ENCODE measurements around the gene IZUMO1.
"Not testable (repeated sequence)": the region's sequence is repeated elsewhere in the genome, so short reads cannot be mapped to it uniquely, and the experiment has no call there.

The IZUMO1 gene

DNA sequence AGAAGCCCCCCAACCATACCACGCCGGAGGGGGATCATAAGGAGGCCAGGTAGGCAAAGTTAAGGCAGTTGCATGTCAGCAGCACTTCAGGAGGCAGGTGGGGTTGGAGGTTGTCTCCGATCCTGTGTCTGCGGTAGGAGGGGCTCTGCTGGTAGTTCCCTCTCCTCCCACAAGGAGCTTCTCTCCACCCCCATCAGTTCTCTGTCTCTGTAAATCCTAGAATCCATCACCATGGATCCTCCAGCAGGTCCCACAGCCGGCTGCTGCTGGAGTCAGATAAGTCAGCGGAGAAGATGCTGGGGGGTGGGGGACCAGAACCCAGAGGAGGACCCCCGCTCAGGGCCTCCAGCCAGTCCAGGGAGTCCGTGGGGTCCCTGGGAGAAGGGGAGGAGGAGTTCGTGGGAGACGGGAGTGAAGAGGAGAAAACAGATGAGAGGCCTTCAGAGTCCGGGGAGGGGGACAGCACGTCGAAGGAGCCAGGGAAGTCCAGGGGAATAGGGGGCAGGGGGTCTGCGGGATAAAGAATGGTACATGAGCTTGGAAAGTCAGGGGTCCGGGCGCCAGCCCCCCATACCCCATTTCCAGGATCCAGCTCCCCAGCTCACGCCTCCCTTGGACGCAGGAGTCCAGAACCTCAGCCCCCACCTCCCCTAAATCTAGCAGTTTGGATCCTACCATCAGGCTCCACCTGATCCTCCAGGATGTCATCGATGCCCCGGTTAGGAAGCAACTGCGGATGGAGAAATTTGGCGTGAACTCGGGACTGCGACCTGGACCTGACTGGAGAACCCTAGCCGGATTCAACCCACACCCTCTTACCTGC is 33.5 kb downstream of the IZUMO1 start:
- no peak for DNase-seq (ENCODE audit: low read depth)

DNA sequence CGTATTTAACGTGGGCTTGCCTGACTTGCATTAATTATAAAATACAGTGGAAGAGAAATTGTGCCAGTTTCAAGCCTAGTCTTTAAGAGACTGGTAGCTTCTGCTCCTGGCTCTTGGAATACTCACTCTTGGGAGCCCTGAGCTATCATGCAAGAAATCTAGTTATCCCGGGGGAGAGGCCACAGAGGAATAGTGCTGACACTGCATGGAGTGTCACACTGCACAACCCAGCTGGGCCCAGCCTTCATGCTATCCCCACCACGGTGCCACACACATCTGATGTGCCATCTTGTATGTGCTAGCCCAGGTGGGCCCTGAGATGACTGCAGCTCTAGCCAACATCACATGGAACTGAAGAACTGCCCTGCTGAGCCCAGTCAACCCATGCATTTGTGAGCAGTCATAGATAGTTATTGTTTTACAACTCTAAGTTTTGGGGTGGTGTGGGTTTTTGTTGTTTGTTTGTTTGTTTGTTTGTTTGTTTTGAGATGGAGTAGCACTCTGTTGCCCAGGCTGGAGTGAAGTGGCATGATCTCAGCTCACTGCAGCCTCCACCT is 35.5 kb downstream of the IZUMO1 start:
- DNase-seq (ENCODE audit: low read depth): no peak

DNA sequence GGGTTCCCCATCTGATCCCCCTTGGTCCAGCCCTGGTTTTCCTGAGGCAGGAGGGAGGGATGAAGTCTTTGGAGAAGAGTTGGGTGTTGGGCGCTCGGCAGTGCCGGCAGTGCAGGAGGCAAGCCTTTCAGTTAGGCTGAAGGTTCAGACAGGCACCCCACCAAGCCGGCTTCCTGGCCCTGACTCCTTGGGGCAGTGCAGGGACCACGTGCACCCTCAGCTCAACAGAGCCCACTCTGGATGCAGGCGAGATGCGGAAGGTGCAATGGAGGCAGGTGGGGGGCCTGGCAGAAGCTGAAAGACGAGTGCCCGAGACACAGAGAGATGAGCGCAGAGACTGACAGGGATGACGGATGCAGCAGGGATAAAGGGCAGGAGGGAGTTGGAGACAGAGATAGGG is 38.2 kb downstream of the IZUMO1 start:
- DNase-seq (ENCODE audit: low read depth): no peak

DNA sequence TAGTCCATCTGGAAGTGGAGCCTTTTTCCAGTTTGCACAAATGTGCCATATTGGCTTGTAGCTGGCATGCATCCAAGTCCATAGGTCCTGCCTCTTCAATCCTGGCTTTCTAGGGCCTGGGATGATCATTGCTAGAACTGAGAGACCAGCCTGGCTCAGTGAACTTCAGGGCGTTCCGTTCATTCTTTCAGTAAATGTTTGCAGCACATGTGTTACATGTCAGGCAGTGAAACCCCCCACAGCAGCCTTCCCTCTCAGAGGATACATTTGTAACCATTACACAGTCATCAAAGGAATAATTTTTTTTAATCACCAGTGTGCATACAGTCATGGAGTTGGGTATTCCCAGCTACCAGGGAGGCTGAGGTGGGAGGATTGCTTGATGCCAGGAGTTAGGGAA is 41.3 kb downstream of the IZUMO1 start:
- DNase-seq (ENCODE audit: low read depth): no peak

DNA sequence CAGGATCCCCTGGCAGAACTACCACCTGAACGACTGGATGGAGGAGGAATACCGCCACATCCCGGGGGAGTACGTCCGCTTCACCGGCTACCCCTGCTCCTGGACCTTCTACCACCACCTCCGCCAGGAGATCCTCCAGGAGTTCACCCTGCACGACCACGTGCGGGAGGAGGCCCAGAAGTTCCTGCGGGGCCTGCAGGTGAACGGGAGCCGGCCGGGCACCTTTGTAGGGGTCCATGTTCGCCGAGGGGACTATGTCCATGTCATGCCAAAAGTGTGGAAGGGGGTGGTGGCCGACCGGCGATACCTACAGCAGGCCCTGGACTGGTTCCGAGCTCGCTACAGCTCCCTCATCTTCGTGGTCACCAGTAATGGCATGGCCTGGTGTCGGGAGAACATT is 43.4 kb downstream of the IZUMO1 start:
- no peak for DNase-seq (ENCODE audit: low read depth)

DNA sequence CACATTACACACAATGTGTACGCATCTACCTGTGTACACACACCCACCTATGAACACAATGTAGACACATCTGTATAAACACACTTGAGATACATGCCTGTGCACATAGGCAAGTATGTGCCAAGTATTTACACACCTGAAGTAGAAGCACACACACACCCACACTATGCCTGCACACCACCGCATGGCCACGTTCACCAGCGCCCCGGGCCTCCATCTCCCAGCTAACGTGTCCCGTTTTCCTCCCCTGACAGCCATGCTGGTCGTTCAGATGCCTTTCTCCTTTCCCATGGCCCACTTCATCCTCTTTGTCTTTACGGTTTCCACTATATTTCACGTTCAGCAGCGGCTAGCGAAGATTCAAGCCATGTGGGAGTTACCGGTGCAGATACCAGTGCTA is 44.0 kb downstream of the IZUMO1 start:
- DNase-seq (ENCODE audit: low read depth): no peak

DNA sequence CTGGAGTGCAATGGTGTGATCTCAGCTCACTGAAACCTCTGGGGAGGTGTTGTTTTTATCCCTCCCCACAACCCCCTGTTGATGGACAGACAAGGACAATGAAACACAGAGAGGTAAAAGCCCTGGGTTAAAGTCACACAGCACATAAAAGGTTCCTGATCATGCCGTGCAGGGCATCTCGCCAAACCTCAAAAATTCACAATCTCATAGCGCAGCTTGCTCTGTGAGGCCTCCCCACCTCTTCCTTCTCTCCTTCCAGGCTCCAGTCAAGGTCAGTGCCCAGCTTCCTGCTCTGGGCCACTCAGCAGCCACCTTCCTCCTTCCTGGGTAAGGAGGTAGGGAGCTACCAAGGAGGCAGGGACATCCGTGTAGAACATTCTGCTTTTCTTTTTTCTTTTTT is 48.7 kb downstream of the IZUMO1 start:
- DNase-seq (ENCODE audit: low read depth): peak; percentile 51

DNA sequence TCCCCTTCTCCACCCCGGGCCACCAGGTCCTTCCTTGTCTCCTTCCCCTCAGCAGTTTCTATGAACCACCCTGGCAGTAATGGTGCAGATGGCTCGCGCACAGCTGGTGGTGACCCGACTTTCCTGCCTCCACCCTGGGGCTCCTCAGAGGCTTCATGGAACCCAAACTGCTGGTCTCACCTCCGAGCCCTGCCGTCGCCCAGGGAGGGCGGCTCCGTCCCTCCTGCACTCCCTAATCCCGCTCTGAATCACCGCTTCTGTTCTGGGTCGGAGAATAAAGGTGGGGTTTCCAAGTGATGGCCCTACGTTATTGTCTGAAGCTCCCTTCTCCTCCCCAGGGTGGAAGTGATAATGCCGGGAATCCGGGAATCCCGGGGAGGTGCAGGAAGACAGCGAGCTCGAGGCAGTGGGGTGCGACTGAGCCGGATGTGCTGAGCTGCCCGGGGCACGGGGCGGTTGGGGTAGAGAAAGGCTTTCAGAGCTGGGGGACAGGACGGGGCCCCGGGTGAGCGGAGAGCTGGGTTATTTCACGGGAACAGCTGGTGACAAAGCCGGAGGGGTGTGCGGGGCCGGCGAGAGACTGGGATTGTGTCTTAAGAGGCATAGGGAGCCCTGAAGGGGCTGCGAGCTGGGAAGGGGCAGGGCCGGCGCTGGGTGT is 50.2 kb downstream of the IZUMO1 start:
- no peak for DNase-seq (ENCODE audit: low read depth)

DNA sequence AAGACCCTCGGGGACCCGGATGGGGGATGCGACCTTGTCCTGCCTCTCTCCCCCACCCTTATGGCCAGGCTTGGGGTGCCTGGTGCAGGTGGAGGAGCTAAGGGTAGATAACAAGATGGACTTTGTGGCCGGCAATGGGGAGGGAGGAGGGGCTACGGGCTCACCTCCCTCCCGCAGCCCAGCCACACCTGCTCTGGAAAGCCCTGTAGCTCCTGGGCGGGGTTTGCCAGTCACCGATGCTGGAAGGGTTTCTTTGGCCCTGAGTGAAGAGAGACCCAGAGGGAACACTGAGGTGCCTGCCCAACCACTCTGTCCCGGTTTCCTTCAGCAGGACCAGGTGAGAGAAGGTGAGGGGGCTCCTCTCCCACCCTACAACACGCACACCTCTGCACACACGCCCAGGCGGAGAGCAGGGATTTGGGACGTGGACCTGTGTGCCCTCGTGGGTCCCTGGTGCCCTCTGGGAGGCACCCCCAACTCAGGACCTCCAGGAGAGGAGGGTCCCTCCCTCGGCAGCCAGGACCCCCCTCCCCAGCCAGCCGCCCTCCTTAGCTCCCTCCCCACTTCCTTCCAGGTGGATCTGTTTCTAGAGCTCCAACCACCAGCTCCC is 50.9 kb downstream of the IZUMO1 start, which contains the start of gene FUT2:
Gene FUT2 (plus strand): TSS at position 229 of the 610 bp plus-strand sequence. CDS start 6,986 bp downstream, outside the sequence.
- no peak for DNase-seq (ENCODE audit: low read depth)

DNA sequence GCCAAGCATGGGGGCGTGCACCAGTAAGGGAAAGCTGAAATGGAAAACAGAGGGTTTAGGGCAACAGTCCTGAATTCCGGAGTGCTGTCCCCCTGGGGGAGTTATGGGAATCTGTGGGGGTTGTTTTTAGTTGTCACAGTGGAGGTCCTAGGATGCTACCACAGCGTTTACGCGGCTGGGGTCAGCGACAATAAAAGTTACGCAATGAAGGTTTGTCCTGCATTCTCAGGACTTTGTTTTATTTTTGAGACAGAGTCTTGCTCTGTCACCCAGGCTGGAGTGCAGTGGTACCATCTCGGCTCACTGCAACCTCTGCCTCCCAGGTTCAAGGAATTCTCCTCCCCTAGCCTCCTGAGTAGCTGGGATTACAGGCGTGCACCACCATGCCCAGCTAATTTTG is 53.1 kb downstream of the IZUMO1 start:
- DNase-seq (ENCODE audit: low read depth): not testable (repeated sequence)

Measured in stromal cell of bone marrow (primary cell).